Suppressor macrophage treated with lipopolysaccharide for 1 hour (primary cell): ENCODE data around the gene UBE2E2.

Experiments
- DNase-seq, 3 donors: peaks; one replicate each; pipeline ENCODE4 v3.0.0-alpha.2; 2020 to 2022

The UBE2E2 gene

DNA sequence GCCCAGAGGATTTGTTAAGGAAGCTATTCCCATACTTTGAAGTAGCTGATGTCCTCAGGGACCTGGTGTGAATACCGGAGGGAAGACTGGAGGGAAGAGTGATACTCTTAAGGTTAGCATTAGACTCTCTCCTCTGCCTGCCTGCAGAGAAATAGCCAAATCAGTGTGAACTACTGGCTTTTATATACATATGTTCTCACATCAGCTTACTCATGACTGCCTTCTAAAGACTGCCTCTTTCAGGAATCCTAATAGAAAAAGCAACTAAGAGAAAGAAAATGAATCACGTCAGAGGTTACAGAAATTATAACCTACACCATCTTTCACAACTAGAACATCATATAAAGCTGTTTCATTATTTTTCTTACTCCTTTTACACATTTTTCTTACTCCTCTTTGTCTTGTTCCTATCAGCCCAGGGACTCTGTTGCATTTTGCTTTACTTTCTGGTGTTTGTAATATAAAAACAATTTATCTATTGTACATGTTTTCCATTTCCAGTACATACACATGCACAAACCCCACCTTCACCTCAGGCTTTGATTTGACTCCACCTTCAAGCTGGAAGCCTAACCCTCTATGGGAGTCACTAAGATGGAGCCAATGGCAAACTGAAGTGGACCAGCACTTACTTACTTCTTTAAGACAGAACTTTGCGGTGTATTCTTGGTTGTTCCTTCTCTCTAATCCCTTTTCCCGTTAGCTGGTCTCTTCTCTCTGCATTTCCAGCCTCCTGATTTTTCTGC, 345.0 kb downstream of the UBE2E2 start:
- no peak for DNase-seq

DNA sequence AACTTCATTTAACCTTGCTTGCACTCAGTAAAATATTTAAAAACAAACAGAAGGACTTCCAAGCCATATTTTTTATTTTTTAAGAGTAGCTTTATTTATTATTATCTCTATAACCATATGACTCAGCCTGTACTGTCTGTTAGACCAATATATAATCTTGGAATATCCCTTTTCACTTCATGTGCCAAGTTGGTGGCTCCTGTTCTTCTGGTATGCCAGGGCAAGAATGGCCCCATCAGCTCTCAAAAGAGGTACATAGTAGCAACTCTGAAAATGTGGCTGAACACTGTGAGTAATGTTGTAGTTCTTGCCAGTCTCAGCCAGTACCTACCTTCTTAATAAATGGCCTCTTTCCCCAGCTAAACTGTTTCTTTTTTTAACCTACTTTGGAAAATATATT, 345.6 kb downstream of the UBE2E2 start:
- no peak for DNase-seq

DNA sequence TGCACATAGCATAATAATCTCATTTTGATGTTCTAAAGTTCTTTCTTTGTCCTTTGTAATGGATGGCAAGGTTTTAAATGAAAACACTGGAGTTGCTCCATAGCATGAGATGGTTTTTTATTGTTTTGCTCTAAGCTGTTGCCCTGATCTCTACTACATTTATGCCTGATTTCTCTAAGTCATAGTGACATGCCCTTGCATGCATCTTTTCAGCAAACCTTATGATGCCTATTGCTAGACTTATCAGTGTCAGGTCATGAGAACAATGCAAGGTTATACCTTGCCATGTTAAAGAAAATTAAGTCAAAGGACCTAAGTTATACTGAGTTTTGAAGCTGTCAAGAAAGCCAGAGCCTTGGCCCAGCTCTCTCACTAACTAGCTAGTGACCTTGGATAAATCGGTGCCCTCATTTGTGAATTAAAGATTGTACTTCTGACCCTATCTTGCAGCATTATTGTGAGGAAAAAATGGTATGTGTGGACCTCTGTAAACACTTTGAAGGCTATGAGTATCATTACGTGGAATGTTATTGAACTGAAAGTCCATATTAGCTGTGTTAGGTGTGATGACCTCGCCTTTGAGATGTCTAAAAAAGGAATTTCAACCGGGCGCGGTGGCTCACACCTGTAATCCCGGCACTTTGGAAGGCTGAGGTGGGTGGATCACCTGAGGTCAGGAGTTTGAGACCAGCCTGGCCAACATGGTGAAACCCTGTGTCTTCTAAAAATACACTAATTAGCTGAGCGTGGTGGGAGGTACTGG, 346.2 kb downstream of the UBE2E2 start:
- no peak for DNase-seq

GRCh38 chr3:23550402-23550801, 347.3 kb downstream of the UBE2E2 start:
- no peak for DNase-seq

DNA sequence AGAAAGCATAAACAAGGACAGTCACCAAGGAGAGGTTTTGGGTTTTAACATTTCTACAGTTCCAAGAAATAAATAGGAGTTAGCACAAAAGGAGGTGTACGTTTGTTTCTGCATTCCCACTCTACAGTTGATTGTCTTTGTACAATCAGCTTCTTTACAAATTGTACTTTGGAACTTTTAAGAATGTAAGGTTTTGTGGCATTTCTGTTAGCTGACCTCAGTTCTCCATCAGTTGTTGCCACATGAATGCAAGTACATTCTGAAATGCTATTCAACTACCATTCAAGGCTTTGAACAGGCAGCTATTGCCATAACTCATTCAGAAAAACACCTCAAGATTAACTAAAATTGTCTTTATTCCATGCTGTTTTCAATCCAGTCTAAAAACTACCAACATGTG, 349.4 kb downstream of the UBE2E2 start:
- DNase-seq, result no peak

- no peak for DNase-seq
Observed at GRCh38 chr3:23553353-23553752, 350.2 kb downstream of the UBE2E2 start.

GRCh38 chr3:23565041-23565775, 362.1 kb downstream of the UBE2E2 start:
- DNase-seq, result no peak

- DNase-seq, result no peak
Observed at GRCh38 chr3:23566499-23566898, 363.4 kb downstream of the UBE2E2 start.

DNA sequence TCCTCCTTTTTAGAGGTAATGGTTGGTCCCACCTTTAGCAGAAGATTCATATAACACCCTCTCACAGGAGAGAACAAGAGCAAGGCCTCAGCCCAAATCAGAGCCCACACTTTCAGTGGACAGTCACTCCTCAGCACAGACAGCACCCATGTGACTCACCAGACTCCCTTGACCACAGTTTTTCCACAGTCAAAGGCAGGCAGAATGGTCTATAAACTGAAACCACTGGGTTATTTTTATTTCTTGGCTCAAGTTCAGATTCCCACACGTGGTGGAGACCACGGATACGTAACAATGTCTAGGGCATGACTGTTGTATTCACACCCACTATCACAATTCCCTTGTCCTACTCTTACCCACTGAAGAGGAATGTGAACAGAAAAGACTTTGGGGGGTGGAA, 364.8 kb downstream of the UBE2E2 start:
- peak; percentile 86 to 95 (median 91) for DNase-seq

DNA sequence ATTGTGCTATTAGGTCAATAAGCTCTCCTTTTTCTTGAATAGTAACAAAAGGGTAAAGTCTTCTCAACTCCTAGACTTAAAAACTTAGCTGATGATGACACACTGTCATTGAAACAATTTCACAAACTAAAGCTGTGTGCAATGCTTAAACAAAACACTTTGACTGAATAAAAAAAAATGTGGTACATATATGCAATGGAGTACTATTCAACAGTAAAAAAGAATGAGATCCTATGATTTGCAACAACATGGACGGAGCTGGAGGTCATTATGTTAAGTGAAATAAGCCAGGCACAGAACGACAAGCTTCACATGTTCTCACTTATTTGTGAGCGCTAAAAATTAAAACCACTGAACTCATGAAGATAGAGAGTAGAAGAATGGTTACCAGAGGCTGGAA, 370.7 kb downstream of the UBE2E2 start:
- no peak for DNase-seq

- DNase-seq, result no peak
Observed at GRCh38 chr3:23574822-23575315, 371.7 kb downstream of the UBE2E2 start.

DNA sequence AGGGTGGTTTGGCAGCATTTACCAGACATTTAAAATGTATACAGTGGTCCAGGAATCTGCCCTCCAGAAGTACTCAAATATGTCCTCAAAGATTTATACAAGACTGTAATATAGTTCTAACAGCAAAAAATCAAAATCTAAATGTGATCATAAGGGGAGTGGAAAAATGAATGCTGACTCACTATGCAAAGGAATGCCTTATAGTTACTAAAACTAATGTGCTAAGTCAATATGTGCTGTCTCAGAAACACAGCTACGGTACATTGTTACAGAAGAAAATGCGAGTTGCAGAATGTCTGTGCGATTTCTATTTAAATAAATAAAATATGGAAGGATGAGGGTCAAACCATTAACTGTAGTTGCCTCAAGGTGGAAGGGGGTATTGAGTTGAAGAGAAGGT, 372.6 kb downstream of the UBE2E2 start:
- DNase-seq, result no peak

GRCh38 chr3:23576379-23576959, 373.3 kb downstream of the UBE2E2 start:
- DNase-seq, result no peak

- no peak for DNase-seq
Observed at GRCh38 chr3:23580096-23580713, 377.1 kb downstream of the UBE2E2 start.

- DNase-seq, result no peak
Observed at GRCh38 chr3:23583980-23584740, 381.0 kb downstream of the UBE2E2 start.

DNA sequence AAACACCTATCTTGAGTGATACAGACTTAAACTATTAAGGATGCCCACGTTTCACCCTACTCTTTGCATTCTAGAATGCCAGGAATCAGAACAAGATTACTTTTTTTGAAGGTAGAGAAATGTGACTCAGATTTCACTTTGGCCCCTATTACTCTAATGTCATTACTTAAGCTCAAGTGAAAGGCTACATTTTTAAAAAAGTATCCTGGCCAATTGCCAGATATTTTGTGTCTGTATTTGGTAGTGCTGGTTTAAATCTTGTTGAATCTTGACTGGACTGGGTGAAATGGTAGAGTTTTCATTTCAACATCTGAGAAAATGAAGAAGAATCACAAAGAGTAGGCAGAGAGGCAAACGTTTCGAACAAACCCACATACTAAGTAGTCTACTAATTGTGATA, 384.4 kb downstream of the UBE2E2 start:
- DNase-seq, result no peak

DNA sequence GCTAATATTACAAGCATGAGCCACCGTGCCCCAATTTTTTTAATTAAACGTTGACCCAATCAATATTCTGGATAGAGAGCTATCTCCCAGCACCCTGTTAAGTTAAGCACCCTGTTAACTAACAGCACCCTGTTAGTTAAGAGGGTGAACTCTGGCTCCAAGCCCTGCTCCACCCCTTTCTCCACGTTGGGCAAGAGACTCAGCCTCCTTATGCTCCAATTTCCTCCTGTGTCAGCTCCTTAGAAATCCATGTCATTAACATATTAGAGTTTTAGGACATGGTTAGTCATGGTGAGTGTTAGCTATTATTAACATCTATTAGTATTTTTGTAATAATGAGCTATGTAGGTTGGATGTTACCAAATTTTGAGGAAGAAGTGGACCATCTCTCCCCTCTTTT, 385.4 kb downstream of the UBE2E2 start:
- DNase-seq, result no peak

DNA sequence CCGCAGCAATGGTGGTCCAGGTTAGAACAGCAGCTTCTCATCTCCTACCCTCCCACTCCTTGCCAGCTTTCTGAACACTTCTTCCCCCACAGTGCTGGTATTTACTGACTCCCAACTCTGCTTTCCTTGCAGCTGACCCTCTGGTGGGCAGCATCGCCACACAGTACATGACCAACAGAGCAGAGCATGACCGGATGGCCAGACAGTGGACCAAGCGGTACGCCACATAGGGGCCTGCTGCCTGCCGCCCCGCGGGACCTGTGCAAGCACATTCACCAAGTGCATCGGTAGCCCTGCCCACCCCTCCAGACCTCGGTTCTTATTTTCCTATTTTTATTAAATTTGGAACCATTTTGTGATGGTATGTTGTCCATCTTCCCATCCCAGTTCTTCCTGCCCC, 386.5 kb downstream of the UBE2E2 start:
- DNase-seq, result no peak

- no peak for DNase-seq
Observed at GRCh38 chr3:23590424-23591273, 387.5 kb downstream of the UBE2E2 start.

- no peak for DNase-seq
Observed at GRCh38 chr3:23591374-23591773, 388.2 kb downstream of the UBE2E2 start.
